Upper lobe of left lung (tissue), 4 donors: Measurements from ENCODE around the gene GJB2.

Experiments
- EP300 ChIP-seq, 4 donors: sonication (generic); formaldehyde crosslinking; IDR thresholded peaks; one replicate each; pipeline ENCODE4 v1.5.1; 2017; ENCODE audit warnings: antibody characterized with exemption in 4 of 4, control low read depth in 2 of 4
- POLR2A ChIP-seq, 4 donors: fragments of 450-650 bp; IDR thresholded peaks; one replicate each; pipeline ENCODE4 v1.5.1; 2016 to 2017; ENCODE audit warnings: antibody characterized with exemption in 4 of 4, mild to moderate bottlenecking in 2 of 4
- TF ChIP-seq, protein P1 (sequence below), 6 experiments: fragments of 450-650 bp in 4 of 6; fragments of 200-600 bp in 2 of 6; sonication (generic) in 2 of 6; IDR thresholded peaks; one replicate each; pipeline ENCODE4 v1.5.1; 2016 to 2019; ENCODE audit warnings: antibody characterized with exemption in 6 of 6

DNA sequence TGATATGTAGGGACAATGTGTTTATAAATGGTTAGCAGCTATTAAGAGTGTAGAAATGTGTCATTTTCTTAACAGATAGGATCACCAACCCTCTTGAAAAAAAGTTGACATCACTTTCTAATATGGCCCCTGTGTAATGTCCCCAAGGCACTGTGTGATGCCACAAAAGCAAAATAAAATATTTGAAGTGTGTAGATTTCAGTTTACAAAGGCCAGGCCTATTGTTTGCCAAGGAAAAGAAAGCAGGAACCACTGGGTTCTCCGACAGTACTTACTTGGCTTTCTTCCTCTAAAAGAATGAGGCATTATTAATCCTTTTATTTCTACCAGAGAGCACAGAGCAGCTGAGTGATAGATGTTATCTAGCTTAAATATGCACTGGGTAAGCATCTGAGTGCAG, 21.4 kb downstream of the GJB2 start:
- TF ChIP-seq, protein P1, sequence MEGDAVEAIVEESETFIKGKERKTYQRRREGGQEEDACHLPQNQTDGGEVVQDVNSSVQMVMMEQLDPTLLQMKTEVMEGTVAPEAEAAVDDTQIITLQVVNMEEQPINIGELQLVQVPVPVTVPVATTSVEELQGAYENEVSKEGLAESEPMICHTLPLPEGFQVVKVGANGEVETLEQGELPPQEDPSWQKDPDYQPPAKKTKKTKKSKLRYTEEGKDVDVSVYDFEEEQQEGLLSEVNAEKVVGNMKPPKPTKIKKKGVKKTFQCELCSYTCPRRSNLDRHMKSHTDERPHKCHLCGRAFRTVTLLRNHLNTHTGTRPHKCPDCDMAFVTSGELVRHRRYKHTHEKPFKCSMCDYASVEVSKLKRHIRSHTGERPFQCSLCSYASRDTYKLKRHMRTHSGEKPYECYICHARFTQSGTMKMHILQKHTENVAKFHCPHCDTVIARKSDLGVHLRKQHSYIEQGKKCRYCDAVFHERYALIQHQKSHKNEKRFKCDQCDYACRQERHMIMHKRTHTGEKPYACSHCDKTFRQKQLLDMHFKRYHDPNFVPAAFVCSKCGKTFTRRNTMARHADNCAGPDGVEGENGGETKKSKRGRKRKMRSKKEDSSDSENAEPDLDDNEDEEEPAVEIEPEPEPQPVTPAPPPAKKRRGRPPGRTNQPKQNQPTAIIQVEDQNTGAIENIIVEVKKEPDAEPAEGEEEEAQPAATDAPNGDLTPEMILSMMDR (IDR thresholded peaks at IDR 0.05), result no peak
- TF ChIP-seq EP300 (IDR thresholded peaks at IDR 0.05), result no peak
- TF ChIP-seq POLR2A (IDR thresholded peaks at IDR 0.05), result no peak
